Amniotic stem cell (primary cell): ENCODE data around the gene ABCA5.

Experiments
- DNase-seq: peaks from one replicate; lab custom pipeline; 2025; lab: John Stamatoyannopoulos, UW

ABCA5 gene

GRCh38 chr17:69268543-69269014 is 58.4 kb downstream of the ABCA5 start:
- no peak for DNase-seq

- DNase-seq, result no peak
Observed at GRCh38 chr17:69267219-69267618, 59.7 kb downstream of the ABCA5 start.

GRCh38 chr17:69265873-69266272 is 61.1 kb downstream of the ABCA5 start:
- DNase-seq, result no peak

- no peak for DNase-seq
Observed at GRCh38 chr17:69254187-69254586, 72.7 kb downstream of the ABCA5 start.

GRCh38 chr17:69250641-69251040 is 76.3 kb downstream of the ABCA5 start:
- DNase-seq, result no peak

- DNase-seq, result peak; percentile 57
Observed at GRCh38 chr17:69246726-69247375, 80.1 kb downstream of the ABCA5 start.

- DNase-seq, result no peak
Observed at GRCh38 chr17:69246202-69246601, 80.7 kb downstream of the ABCA5 start.

GRCh38 chr17:69245617-69246016 is 81.3 kb downstream of the ABCA5 start:
- no peak for DNase-seq

GRCh38 chr17:69239611-69240600 is 87.0 kb downstream of the ABCA5 start:
- DNase-seq, result no peak

GRCh38 chr17:69236946-69237345 is 90.0 kb downstream of the ABCA5 start:
- no peak for DNase-seq

- no peak for DNase-seq
Observed at GRCh38 chr17:69236464-69236863, 90.5 kb downstream of the ABCA5 start.

- peak; percentile 71 for DNase-seq
Observed at GRCh38 chr17:69235338-69236058, 91.4 kb downstream of the ABCA5 start.

GRCh38 chr17:69232650-69233049 is 94.3 kb downstream of the ABCA5 start:
- no peak for DNase-seq

GRCh38 chr17:69231521-69231920 is 95.4 kb downstream of the ABCA5 start:
- no peak for DNase-seq

- DNase-seq, result no peak
Observed at GRCh38 chr17:69230939-69231338, 96.0 kb downstream of the ABCA5 start.

- DNase-seq, result no peak
Observed at GRCh38 chr17:69228576-69228975, 98.4 kb downstream of the ABCA5 start, which contains the start of gene ABCA10. Gene ABCA10 (minus strand): TSS chr17:69228824. CDS start chr17:69225358, 3,466 bp downstream.

- no peak for DNase-seq
Observed at GRCh38 chr17:69228018-69228417, 98.9 kb downstream of the ABCA5 start.

- no peak for DNase-seq
Observed at GRCh38 chr17:69227541-69227940, 99.4 kb downstream of the ABCA5 start.

- DNase-seq, result no peak
Observed at GRCh38 chr17:69223809-69224208, 103.1 kb downstream of the ABCA5 start.

GRCh38 chr17:69222707-69223258 is 104.2 kb downstream of the ABCA5 start:
- DNase-seq, result no peak

GRCh38 chr17:69220098-69220497 is 106.8 kb downstream of the ABCA5 start:
- DNase-seq, result no peak

- no peak for DNase-seq
Observed at GRCh38 chr17:69218986-69219385, 107.9 kb downstream of the ABCA5 start.
